Stimulated activated CD4-positive, alpha-beta T cell treated with anti-CD3 and anti-CD28 coated beads, TNF-alpha, amount 100 ng/mL, for 24 hours (primary cell): ENCODE results near the gene FUBP3.

Experiments
- DNase-seq, 3 experiments: peaks; one replicate each; pipeline ENCODE4 v3.0.0-alpha.2; 2020; ENCODE audit warnings: low read depth in 3 of 3

The FUBP3 gene

GRCh38 chr9:130634191-130634768 lies 54.9 kb downstream of the FUBP3 start:
- DNase-seq, result no peak

- DNase-seq, result no peak
These were observed 55.4 kb downstream of the FUBP3 start for GRCh38 chr9:130634801-130635200.

- DNase-seq, result no peak
These were observed 55.9 kb downstream of the FUBP3 start for GRCh38 chr9:130635306-130635705.

GRCh38 chr9:130635721-130636647 lies 56.6 kb downstream of the FUBP3 start:
- DNase-seq, result no peak

DNA sequence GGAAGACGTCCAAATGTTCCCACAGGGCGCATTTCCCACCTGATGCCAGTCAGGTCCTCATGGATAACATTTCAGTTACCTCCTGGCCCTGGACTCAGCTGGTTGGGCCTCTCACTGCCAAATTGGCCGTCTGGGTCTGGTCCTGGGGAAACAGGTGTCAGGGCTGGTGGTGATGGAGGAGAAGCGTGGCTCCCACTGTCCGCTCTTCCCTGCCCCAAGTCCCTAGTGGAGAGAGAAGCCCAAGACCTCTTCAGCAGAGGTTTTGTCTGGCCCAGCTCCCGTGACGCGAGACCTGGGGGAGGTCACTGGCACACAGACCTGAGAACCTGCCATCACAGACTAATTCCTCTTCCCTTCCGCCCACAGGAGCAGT lies 57.3 kb downstream of the FUBP3 start:
- no peak for DNase-seq

DNA sequence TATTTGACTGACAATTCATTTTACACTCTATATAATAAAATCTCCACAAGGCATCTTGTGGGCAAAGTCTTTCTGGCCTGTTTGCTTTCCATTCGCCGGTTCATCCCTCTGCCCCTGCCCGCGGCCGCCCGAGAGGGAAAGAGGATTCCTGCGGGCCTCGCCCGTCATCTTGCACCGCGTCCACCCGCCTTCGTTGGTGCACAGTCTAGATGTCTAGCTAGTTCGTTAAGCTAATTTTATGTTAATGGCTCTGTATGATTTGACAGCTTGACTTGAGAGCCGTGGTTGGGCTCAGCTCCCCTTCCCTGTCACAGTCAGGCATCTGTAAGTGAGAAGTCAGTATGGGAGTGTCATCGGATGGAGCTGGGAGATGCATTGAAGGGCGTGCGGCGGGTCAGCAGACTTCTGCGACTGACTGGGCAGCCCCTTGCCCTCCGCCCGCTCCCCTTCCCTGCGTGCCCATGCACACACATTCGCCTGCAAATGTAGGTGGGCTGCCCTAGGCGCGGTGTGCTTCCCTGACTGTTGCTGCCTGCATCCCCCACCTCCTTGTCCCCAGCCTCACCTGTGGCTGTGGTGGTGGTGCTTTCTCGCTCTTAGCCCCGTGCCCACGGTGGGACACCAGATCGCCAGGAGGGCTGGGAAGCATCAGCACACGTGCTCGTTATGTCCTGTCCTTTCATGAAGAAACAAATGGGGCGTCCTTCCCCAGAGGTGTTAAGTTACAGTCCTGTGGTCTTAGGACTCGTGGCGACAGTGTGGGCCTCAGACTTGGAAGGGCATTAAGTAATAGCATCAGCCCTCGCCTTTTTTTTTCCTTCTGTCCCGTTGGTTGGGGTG lies 59.1 kb downstream of the FUBP3 start:
- no peak for DNase-seq

DNA sequence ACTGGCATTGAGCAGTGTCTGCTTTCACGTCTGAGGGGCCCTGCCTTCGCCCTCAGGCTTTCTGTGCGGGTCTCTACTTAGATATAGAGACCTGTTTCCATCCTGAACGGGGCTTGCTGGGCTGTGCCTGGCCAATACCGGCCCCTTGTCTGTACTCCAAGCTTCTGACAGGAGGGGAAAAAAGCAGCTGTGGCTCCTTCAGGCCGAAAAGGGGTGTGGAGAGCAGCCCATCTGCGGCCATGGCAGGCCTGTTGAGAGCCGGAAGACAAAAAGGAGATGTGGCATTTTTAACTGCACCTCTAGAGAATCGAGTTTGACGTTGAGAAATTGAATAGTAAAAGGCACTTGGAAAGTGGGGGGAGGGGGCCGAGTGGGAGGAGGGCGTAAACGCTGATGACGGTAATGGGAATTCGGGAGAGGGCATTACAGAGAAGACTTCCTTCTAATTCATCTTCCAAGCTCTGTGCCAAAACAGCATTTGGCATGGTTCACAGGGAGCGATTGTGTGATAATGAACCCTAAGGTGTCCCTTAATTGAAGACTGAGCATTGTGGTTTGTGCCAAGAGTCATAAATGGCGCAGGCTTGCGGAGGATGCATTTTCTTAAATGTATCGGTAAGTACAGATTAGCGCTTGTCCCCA lies 59.9 kb downstream of the FUBP3 start:
- DNase-seq, result no peak

GRCh38 chr9:130639866-130640555 lies 60.6 kb downstream of the FUBP3 start:
- DNase-seq, result no peak

DNA sequence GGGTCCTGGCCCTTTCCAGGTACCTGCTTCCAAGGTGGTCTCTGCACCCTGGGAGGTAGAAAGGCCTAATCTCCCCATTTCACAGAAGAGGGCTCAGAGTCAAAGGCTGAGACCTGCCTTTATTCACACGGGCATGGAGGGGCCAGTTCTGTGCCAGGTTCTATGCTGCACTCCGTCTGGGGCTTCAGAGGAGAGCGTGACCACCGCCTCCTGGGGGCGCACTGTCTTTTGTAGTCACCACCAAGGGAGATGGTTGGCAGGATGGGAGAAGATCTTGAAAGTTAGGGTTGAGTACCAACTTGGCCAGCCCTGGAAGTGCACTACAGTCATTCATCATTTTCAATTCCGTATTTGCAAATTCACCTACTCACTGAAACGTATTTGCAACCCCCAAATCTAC lies 61.3 kb downstream of the FUBP3 start:
- DNase-seq, result no peak

DNA sequence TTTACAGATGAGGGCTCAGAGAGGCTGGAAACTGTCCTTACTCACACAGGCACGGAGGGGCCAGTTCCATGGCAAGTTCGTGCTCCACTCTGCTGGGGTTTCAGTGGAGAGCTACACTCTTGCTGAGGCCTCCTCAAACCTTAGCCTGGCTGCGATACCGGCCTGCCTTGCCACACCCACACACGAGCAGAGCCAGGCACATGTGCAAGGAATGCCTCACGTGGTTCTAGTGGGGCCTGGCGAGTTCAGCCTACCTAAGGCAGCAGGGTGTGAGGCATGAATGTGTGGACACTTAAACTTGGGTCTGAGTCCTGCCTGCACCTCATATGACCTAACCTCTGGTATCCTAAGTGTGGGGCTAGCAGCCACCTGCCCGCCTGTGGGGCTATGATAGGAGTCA lies 63.5 kb downstream of the FUBP3 start:
- DNase-seq, result no peak

DNA sequence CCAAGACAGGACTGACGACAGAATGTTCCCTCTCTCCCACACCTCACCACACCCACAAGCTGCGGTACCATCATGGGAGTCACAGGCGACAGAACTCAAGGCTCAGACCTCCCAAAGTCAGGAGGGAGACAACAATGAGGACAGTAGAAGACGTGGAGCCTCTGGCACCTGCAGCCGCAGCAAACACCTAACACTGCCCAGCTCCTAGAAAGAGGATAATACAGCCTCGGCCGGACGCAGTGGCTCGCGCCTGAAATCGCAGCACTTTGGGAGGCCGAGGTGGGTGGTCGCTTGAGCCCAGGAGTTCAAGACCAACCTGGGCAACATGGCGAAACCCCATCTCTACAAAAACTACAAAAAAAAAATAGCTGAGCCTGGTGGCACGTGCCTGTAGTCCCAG lies 71.8 kb downstream of the FUBP3 start:
- no peak for DNase-seq

- no peak for DNase-seq
These were observed 72.4 kb downstream of the FUBP3 start for GRCh38 chr9:130651752-130652151.

GRCh38 chr9:130654879-130655278 lies 75.5 kb downstream of the FUBP3 start:
- no peak for DNase-seq

GRCh38 chr9:130658893-130659698 lies 79.7 kb downstream of the FUBP3 start:
- no peak for DNase-seq

DNA sequence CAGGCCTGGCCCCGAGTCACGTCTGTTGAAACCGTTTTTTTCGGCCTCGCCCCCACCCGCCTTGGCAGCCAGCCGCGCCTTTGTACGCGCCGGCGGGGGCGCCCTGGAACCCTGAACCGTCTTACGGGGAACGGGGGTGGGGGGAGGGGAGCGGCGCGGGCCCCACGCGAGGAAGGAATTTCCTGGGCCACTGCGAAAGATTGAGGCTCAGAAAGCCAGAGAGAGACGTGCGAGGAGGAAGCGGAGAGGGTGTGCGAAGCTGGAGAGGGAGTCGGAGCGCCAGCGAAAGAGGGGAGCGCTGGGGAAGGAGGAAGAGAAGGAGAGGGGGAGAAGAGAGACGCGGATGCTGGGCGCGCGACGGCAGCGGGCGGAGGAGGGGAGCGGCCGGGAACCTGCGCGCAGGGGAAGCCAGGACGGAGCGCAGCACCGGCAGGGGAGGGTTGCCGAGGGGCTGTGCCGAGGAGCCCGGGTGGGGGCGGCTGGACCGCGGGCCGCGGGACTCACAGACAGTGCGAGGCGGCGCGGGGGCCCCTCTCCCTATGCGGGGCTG lies 80.4 kb downstream of the FUBP3 start:
- no peak for DNase-seq

DNA sequence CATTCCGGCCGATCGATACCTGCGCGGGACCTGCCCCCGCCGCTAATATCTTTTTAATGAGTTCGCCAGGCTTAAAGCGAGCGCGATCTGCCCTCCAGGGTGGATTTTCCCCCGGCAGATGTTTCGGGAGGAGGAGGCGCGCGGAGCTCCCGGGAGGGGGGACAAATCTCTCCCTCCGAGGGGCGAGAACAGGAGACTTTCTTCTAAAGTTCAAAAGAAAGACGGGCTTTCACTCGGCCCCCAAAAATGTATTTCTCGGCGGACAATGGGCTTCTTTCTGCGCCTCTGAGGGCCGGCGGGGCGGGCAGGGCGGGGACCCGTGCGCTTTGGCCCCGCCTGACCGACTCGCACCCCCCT lies 80.9 kb downstream of the FUBP3 start:
- no peak for DNase-seq

GRCh38 chr9:130660683-130661450 lies 81.5 kb downstream of the FUBP3 start:
- no peak for DNase-seq

DNA sequence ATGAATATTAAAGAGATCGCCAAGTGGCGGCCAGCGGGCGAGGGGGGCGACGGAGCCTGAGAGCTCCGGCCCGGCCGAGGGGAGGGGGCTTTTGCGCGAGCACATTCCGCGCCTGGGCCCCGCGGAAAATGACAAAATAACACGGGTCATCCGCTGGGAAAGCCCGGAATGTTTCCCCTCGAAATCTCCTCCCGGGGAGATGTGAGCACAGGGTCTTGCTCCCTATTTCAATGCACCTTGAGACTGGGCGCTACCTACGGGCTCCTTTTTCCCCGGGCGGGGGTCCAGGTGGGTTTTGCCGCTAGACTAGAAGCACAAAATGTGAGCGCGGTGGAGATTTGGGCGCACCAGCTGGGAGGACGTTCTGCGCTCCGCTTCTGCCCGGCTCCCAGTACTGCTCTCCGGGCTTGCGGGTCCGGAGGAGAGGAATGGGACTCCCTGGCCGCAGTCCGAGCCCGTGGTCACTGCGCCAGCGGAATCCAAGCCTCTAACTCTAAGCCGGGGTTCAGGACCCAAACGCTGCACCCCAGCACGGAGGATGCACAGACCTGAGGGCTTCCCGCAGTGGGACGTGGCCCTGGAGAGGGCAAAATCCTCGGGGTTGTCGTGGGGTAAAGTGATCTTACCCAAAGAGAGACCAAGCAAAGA lies 82.2 kb downstream of the FUBP3 start:
- no peak for DNase-seq
